A549 (cell line): ENCODE measurements around the gene PNN. TPM values are rescaled to one million over a fixed set of nuclear protein-coding genes. Genes with fewer than 3 reads are reported as not detected.
A peak's percentile ranks its signal among the peaks of the same experiment; 100 is the strongest.

ENCODE experiments used
- ATAC-seq, 2 experiments: fragments of 200-7000 bp in 1 of 2; fragments of >200 bp in 1 of 2; cut with Nextera tagmentation in 1 of 2; cut with Tn5 transposase in 1 of 2; 3 replicates each; pipeline versions ENCODE4 v1.8.0 to v1.9.1; 2018 to 2020; ENCODE audit warnings: mild to moderate bottlenecking in 1 of 2, moderate library complexity in 1 of 2
- CTCF ChIA-PET: fragments of 300-600 bp; sonication (Branson Sonifier 250); formaldehyde crosslinking; extraction: SDS; loops from one replicate; lab custom pipeline; 2021; ENCODE audit warnings: antibody characterized with exemption, inconsistent platforms; lab: Yijun Ruan, JAX
- POLR2A ChIA-PET: fragments of 350-600 bp; formaldehyde crosslinking; extraction: SDS; loops from one replicate; lab custom pipeline; 2021; ENCODE audit warnings: antibody characterized with exemption, inconsistent platforms; lab: Yijun Ruan, JAX
- DNase-seq, 2 experiments: peaks; one replicate each; pipeline versions ENCODE4 v3.0.0 to v3.0.0-alpha.2; 2011 to 2016; ENCODE audit warnings: low read depth in 1 of 2, low spot score in 1 of 2
- FAIRE-seq: peaks from 2 replicates; lab custom pipeline; 2011; peaks lifted over from hg19 to GRCh38; lab: Jason Lieb, UNC
- H3K27ac ChIP-seq, 2 experiments: fragments of >200 bp; sonication (Bioruptor Twin); formaldehyde crosslinking; 3 replicates each; pipeline ENCODE4 v1.5.1; 2016 to 2017
- H3K4me1 ChIP-seq: fragments of >200 bp; sonication (Bioruptor Twin); formaldehyde crosslinking; 3 replicates; pipeline ENCODE4 v1.6.1; 2016
- H3K4me2 ChIP-seq: fragments of >200 bp; sonication (Bioruptor Twin); formaldehyde crosslinking; 3 replicates; pipeline ENCODE4 v1.6.1; 2016
- H3K4me3 ChIP-seq: fragments of >200 bp; sonication (Bioruptor Twin); formaldehyde crosslinking; 3 replicates; pipeline ENCODE4 v1.5.1; 2016
- H3K9me3 ChIP-seq: fragments of >200 bp; sonication (Bioruptor Twin); formaldehyde crosslinking; 3 replicates; pipeline ENCODE4 v1.6.1; 2016
- BHLHE40 ChIP-seq: IDR thresholded peaks from 2 replicates; pipeline ENCODE4 v1.6.1; 2012; ENCODE audit warnings: low read depth, low read length, inconsistent platforms
- CBX8 ChIP-seq: fragments of 200-600 bp; sonication (generic); IDR thresholded peaks from 2 replicates; pipeline ENCODE4 v1.6.1; 2016
- CEBPB ChIP-seq, 2 experiments: fragments of >200 bp in 1 of 2; sonication (Bioruptor Twin) in 1 of 2; formaldehyde crosslinking in 1 of 2; IDR thresholded peaks; 2 replicates each; pipeline ENCODE4 v1.6.1; 2012 to 2016
- CHD4 ChIP-seq: fragments of 200-600 bp; sonication (generic); IDR thresholded peaks from 2 replicates; pipeline ENCODE4 v1.6.1; 2016; ENCODE audit warnings: antibody characterized with exemption, mild to moderate bottlenecking, borderline replicate concordance
- EHMT2 ChIP-seq: fragments of 200-600 bp; sonication (generic); IDR thresholded peaks from 2 replicates; pipeline ENCODE4 v1.6.1; 2016; ENCODE audit warnings: antibody characterized with exemption, low read depth, mild to moderate bottlenecking, moderate library complexity
- EP300 ChIP-seq, 2 experiments: fragments of >200 bp; sonication (Bioruptor Twin); formaldehyde crosslinking; IDR thresholded peaks; 2 replicates in 1 of 2; 3 replicates in 1 of 2; pipeline ENCODE4 v1.6.1; 2016 to 2017
- ESRRA ChIP-seq: fragments of 150-350 bp; IDR thresholded peaks from 2 replicates; pipeline ENCODE4 v1.6.1; 2014; ENCODE audit warnings: mild to moderate bottlenecking, low read length, borderline replicate concordance
- FOSL2 ChIP-seq, 2 experiments: fragments of 450-650 bp in 1 of 2; fragments of >200 bp in 1 of 2; sonication (Bioruptor Twin) in 1 of 2; formaldehyde crosslinking; IDR thresholded peaks; 2 replicates each; pipeline versions ENCODE4 v1.5.0 to v1.6.1; 2016 to 2020; ENCODE audit warnings: mild to moderate bottlenecking in 1 of 2, moderate library complexity in 1 of 2
- FOXS1 ChIP-seq: fragments of 250-450 bp; sonication (Bioruptor Pico); IDR thresholded peaks from 2 replicates; pipeline ENCODE4 v1.5.0; 2020; ENCODE audit warnings: mild to moderate bottlenecking, moderate library complexity
- HDAC2 ChIP-seq: fragments of 200-600 bp; sonication (generic); IDR thresholded peaks from 2 replicates; pipeline ENCODE4 v1.6.1; 2016
- HOXB5 ChIP-seq: fragments of 250-450 bp; sonication (Bioruptor Pico); IDR thresholded peaks from 2 replicates; pipeline ENCODE4 v1.5.0; 2020; ENCODE audit warnings: mild to moderate bottlenecking, moderate library complexity
- JUN ChIP-seq, 2 experiments: fragments of >200 bp; sonication (Bioruptor Twin); formaldehyde crosslinking; IDR thresholded peaks; 2 replicates in 1 of 2; 3 replicates in 1 of 2; pipeline ENCODE4 v1.6.1; 2016 to 2017
- KDM1A ChIP-seq: fragments of 200-600 bp; sonication (generic); IDR thresholded peaks from 2 replicates; pipeline ENCODE4 v1.6.1; 2016; ENCODE audit warnings: low read depth, mild to moderate bottlenecking
- KDM5A ChIP-seq: fragments of 200-600 bp; sonication (generic); IDR thresholded peaks from 2 replicates; pipeline ENCODE4 v1.6.1; 2016; ENCODE audit warnings: antibody characterized with exemption, mild to moderate bottlenecking
- NFE2L2 ChIP-seq: fragments of 150-350 bp; conservative IDR thresholded peaks from 2 replicates; pipeline ENCODE4 v1.6.1; 2014; ENCODE audit warnings: low read length
- POLR2A ChIP-seq: IDR thresholded peaks from 2 replicates; pipeline ENCODE4 v1.6.1; 2012; ENCODE audit warnings: mild to moderate bottlenecking, low read length
- POLR2AphosphoS2 ChIP-seq: conservative IDR thresholded peaks from 2 replicates; pipeline ENCODE4 v1.6.1; 2012; ENCODE audit warnings: low read length, improper control_type of control experiment, inconsistent platforms
- RARB ChIP-seq: fragments of 250-450 bp; sonication (Bioruptor Pico); IDR thresholded peaks from 2 replicates; pipeline ENCODE4 v1.8.0; 2021; ENCODE audit warnings: mild to moderate bottlenecking, moderate library complexity
- TFCP2L1 ChIP-seq: fragments of 250-450 bp; sonication (Bioruptor Pico); IDR thresholded peaks from 2 replicates; pipeline ENCODE4 v1.5.0; 2021; ENCODE audit warnings: mild to moderate bottlenecking
- ZC3H11A ChIP-seq: fragments of 450-650 bp; IDR thresholded peaks from 2 replicates; pipeline ENCODE4 v1.6.1; 2014; ENCODE audit warnings: antibody characterized with exemption, mild to moderate bottlenecking
- ZFP36 ChIP-seq: fragments of 450-650 bp; IDR thresholded peaks from 2 replicates; pipeline ENCODE4 v1.6.1; 2014; ENCODE audit warnings: borderline replicate concordance; ENCODE audit not compliant: partially characterized antibody
- ZNF302 ChIP-seq: fragments of 250-450 bp; sonication (Bioruptor Pico); IDR thresholded peaks from 2 replicates; pipeline ENCODE4 v1.9.0; 2021; ENCODE audit warnings: inconsistent platforms, mild to moderate bottlenecking, moderate library complexity
- WGBS: methylation state at CpG from one replicate; pipeline ENCODE4 v1.1.6; 2017; ENCODE audit errors: missing lambda C conversion rate; 5-methylcytosine and 5-hydroxymethylcytosine counted together
- polyA plus RNA-seq, 4 experiments: library from polyadenylated mRNA; depleted of rRNA in 3 of 4; stranded (reverse); fragments of >200 nt; fragmentation: RNase III in 1 of 4; extraction: RNeasy Plus Mini Kit Qiagen cat#74134 plus additional on column Dnase treatment in 1 of 4; gene quantifications; 2 replicates in 3 of 4; 3 replicates in 1 of 4; pipeline ENCODE4 v1.2.3, GENCODE V29; 2011 to 2017
- TF ChIP-seq, protein P1 (sequence below): fragments of 450-650 bp; IDR thresholded peaks from 2 replicates; pipeline ENCODE4 v1.6.1; 2014; ENCODE audit warnings: antibody characterized with exemption
- TF ChIP-seq, protein P2 (sequence below): IDR thresholded peaks from 2 replicates; pipeline ENCODE4 v1.6.1; 2012
- TF ChIP-seq, protein P3 (sequence below): IDR thresholded peaks from 2 replicates; pipeline ENCODE4 v1.6.1; 2012; ENCODE audit warnings: low read depth, borderline replicate concordance
- TF ChIP-seq, protein P4 (sequence below): fragments of 150-350 bp; IDR thresholded peaks from 2 replicates; pipeline ENCODE4 v1.6.1; 2014; ENCODE audit warnings: low read depth, mild to moderate bottlenecking, low read length
- TF ChIP-seq, protein P5 (sequence below): IDR thresholded peaks from 2 replicates; pipeline ENCODE4 v1.6.1; 2012

PNN gene
- polyA plus RNA-seq, 2 of the 4 experiments (the other 2 are of a cell fraction), result 50.1 to 117 TPM

DNA sequence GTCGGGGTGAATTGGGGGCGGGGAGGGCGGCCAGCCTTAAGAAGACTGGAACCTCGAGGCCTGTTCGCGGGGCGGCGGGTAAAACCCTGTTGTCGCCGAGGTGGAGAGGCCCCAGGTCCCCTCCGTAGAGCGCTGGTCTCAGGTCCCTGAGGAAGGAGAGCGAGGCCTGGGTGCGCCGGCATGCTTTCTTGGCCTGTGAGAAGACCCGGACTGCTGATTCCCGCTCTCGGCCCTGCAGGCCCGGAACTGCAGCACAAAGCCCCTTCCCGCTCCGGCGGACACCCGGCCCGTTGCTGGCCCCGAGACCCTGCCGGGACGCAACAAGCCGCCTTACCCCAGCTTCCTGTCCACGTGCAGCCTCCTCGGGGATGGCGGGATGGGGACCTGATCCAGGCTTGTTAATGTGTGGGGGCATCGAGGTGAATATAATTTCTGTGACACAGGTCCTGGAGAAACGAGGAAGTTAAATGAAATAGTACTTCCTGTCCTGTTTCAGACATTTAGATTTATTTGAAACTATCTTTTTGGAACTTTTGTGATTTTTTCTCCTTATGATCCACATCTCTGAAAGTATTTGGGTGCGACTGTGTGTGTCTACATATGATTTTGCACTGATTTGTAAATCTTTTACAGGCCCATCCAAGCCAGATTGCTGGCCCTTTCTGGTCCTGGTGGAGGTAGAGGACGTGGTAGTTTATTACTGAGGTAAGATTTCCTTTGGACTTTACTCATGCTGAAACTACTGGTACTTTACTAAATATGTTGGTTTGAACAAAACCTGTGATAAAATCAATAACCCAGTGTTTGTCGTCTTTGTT, 600 bp downstream of the PNN start (continued):
- no peak for TF ChIP-seq FOSL2 (IDR thresholded peaks at IDR 0.05)
- TF ChIP-seq FOSL2 (CRISPR knock-in tag; IDR thresholded peaks at IDR 0.05), result no peak
- 0 out of 2 replicates have a peak, but pooled peaks have one; percentile 26 for TF ChIP-seq HOXB5
- no peak for TF ChIP-seq KDM1A
- TF ChIP-seq JUN (IDR thresholded peaks at IDR 0.05), result no peak; a peak in 1 of 5 replicates
- no peak for TF ChIP-seq ZC3H11A
- no peak for TF ChIP-seq ZNF302 (CRISPR knock-in tag)
- no peak; the same call in 1 of the 2 replicates for TF ChIP-seq HDAC2
- no peak for TF ChIP-seq EP300 (IDR thresholded peaks at IDR 0.05)
- TF ChIP-seq ZFP36, result no peak
- TF ChIP-seq KDM5A, result peak; percentile 40; the same call in 1 of the 2 replicates
- TF ChIP-seq, protein P1, sequence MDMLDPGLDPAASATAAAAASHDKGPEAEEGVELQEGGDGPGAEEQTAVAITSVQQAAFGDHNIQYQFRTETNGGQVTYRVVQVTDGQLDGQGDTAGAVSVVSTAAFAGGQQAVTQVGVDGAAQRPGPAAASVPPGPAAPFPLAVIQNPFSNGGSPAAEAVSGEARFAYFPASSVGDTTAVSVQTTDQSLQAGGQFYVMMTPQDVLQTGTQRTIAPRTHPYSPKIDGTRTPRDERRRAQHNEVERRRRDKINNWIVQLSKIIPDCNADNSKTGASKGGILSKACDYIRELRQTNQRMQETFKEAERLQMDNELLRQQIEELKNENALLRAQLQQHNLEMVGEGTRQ, result no peak
- no peak; the same call in 1 of the 2 replicates for TF ChIP-seq POLR2AphosphoS2
- TF ChIP-seq CEBPB (IDR thresholded peaks at IDR 0.05), result no peak
- no peak for TF ChIP-seq POLR2A
- TF ChIP-seq, protein P2, sequence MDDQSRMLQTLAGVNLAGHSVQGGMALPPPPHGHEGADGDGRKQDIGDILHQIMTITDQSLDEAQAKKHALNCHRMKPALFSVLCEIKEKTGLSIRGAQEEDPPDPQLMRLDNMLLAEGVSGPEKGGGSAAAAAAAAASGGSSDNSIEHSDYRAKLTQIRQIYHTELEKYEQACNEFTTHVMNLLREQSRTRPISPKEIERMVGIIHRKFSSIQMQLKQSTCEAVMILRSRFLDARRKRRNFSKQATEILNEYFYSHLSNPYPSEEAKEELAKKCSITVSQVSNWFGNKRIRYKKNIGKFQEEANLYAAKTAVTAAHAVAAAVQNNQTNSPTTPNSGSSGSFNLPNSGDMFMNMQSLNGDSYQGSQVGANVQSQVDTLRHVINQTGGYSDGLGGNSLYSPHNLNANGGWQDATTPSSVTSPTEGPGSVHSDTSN, result no peak
- TF ChIP-seq CHD4, result no peak
- TF ChIP-seq NFE2L2, result no peak
- no peak for TF ChIP-seq FOXS1 (CRISPR knock-in tag)
- TF ChIP-seq, protein P3, sequence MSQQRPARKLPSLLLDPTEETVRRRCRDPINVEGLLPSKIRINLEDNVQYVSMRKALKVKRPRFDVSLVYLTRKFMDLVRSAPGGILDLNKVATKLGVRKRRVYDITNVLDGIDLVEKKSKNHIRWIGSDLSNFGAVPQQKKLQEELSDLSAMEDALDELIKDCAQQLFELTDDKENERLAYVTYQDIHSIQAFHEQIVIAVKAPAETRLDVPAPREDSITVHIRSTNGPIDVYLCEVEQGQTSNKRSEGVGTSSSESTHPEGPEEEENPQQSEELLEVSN, result peak; percentile 48; the same call in 1 of the 2 replicates
- TF ChIP-seq, protein P4, sequence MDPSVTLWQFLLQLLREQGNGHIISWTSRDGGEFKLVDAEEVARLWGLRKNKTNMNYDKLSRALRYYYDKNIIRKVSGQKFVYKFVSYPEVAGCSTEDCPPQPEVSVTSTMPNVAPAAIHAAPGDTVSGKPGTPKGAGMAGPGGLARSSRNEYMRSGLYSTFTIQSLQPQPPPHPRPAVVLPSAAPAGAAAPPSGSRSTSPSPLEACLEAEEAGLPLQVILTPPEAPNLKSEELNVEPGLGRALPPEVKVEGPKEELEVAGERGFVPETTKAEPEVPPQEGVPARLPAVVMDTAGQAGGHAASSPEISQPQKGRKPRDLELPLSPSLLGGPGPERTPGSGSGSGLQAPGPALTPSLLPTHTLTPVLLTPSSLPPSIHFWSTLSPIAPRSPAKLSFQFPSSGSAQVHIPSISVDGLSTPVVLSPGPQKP, result no peak
- TF ChIP-seq, protein P5, sequence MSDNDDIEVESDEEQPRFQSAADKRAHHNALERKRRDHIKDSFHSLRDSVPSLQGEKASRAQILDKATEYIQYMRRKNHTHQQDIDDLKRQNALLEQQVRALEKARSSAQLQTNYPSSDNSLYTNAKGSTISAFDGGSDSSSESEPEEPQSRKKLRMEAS, result peak; percentile 67
- no peak for TF ChIP-seq ESRRA
- TF ChIP-seq CBX8, result no peak
- TF ChIP-seq, all 56 proteins: peak for 8

DNA sequence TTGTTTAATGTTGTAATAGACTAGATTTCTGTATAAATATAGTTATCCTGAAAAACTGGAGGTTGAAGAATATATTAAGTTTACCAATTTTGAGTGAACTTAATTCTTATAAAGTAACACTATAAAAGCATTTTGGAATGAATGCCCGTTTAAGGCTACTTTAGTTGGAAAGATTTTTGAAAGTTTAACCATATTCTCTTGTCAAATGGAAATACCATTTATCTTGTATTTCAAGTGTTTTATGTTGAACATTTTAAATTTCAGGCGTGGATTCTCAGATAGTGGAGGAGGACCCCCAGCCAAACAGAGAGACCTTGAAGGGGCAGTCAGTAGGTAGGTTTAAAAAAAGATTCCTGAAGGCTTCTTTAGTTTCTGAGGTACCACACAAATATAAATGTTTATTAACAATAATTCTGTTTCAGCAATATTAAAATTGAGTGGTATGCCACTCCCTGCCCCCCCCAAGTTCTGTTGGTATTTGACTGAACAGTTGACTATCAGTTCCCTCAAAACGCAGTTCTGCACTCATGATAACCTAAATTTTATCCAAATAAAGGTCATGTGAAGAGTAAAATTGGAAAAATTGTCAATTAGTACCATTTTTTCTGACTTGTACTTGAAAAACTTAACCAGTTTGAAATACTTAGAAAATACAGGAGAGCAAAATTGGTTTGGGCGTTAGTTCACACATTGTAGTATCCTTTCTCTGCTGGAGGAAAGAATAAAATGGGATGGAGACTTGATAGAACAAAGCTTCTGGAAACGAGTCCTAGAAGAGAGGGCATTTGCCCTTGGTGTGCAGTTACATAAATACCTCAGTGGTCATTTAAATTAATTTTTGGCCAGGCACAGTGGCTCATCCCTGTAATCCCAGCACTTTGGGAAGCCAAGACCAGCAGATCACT, 1.5 kb downstream of the PNN start:
- WGBS, result 45% methylated on average over 5 of the region's 5 CpGs
- POLR2A ChIA-PET, result interaction anchor here (1.7 kb wide), 2 partner anchors 9 to 89 kb away, joined by 15 to 31 read pairs; no protein-coding TSS in a partner anchor
- CTCF ChIA-PET, result no interaction called here

More for the DNA sequence above, 1.5 kb downstream of the PNN start:
- H3K4me1 ChIP-seq, result peaks cover 39% of the 10 kb centered on the region
- ATAC-seq (no peak), FAIRE-seq (no peak), DNase-seq (no peak)
- H3K27ac ChIP-seq, result peak overlapping the region; percentile 95
- peak overlapping the region; percentile 82 for H3K4me3 ChIP-seq
- TF ChIP-seq EHMT2 (no peak), BHLHE40 (no peak), TFCP2L1 (CRISPR knock-in tag) (no peak), RARB (CRISPR knock-in tag) (no peak)
- TF ChIP-seq, all 56 proteins: peak for 0
- Histone ChIP-seq H3K4me2 (peak overlapping the region; percentile 82), H3K9me3 (no peaks in the 10 kb centered on the region)
